ENCODE results near the gene PTCD2. TPM values are rescaled to one million over a fixed set of nuclear protein-coding genes. Genes with fewer than 3 reads are reported as not detected.
A peak's percentile ranks its signal among the peaks of the same experiment; 100 is the strongest.

The PTCD2 gene
- total RNA-seq, 1 donor from 2014 or later, result 9.4 TPM

GRCh38 chr5:72383726-72384125 lies 63.6 kb downstream of the PTCD2 start:
- no peak for DNase-seq (ENCODE audit: extremely low spot score, unreplicated experiment)
- Mint-ChIP-seq H3K4me3 (ENCODE audit: unreplicated experiment) (no peak overlapping the region), H3K9me3 (ENCODE audit: unreplicated experiment) (no peaks in the 10 kb centered on the region), H3K27me3 (ENCODE audit: unreplicated experiment) (no peaks in the 10 kb centered on the region), H3K4me1 (ENCODE audit: unreplicated experiment) (peaks cover 70% of the 10 kb centered on the region), H3K36me3 (ENCODE audit: unreplicated experiment) (no peaks in the 10 kb centered on the region), H3K27ac (ENCODE audit: unreplicated experiment) (peak overlapping the region; percentile 29)
- TF ChIP-seq CTCF (IDR thresholded peaks at IDR 0.05), result no peak

GRCh38 chr5:72386639-72387038 lies 66.5 kb downstream of the PTCD2 start:
- Mint-ChIP-seq H3K27ac (ENCODE audit: unreplicated experiment) (peak overlapping the region; percentile 68), H3K4me3 (ENCODE audit: unreplicated experiment) (no peak overlapping the region), H3K27me3 (ENCODE audit: unreplicated experiment) (no peaks in the 10 kb centered on the region), H3K9me3 (ENCODE audit: unreplicated experiment) (no peaks in the 10 kb centered on the region), H3K36me3 (ENCODE audit: unreplicated experiment) (no peaks in the 10 kb centered on the region), H3K4me1 (ENCODE audit: unreplicated experiment) (peaks cover 53% of the 10 kb centered on the region)
- DNase-seq (ENCODE audit: extremely low spot score, unreplicated experiment), result no peak
- TF ChIP-seq CTCF (IDR thresholded peaks at IDR 0.05), result no peak

- Mint-ChIP-seq H3K27me3 (ENCODE audit: unreplicated experiment) (no peaks in the 10 kb centered on the region), H3K27ac (ENCODE audit: unreplicated experiment) (peak overlapping the region; percentile 53), H3K9me3 (ENCODE audit: unreplicated experiment) (no peaks in the 10 kb centered on the region), H3K4me1 (ENCODE audit: unreplicated experiment) (peaks cover 64% of the 10 kb centered on the region), H3K4me3 (ENCODE audit: unreplicated experiment) (no peak overlapping the region), H3K36me3 (ENCODE audit: unreplicated experiment) (no peaks in the 10 kb centered on the region)
- DNase-seq (ENCODE audit: extremely low spot score, unreplicated experiment), result no peak
- TF ChIP-seq CTCF (IDR thresholded peaks at IDR 0.05), result no peak
Observed at GRCh38 chr5:72387985-72388384, 67.8 kb downstream of the PTCD2 start.

GRCh38 chr5:72388646-72389045 lies 68.5 kb downstream of the PTCD2 start:
- no peak for DNase-seq (ENCODE audit: extremely low spot score, unreplicated experiment)
- no peaks in the 10 kb centered on the region for H3K9me3 Mint-ChIP-seq (ENCODE audit: unreplicated experiment)
- peak overlapping the region; percentile 53 for H3K27ac Mint-ChIP-seq (ENCODE audit: unreplicated experiment)
- no peak for TF ChIP-seq CTCF (IDR thresholded peaks at IDR 0.05)
- H3K27me3 Mint-ChIP-seq (ENCODE audit: unreplicated experiment), result no peaks in the 10 kb centered on the region
- no peak overlapping the region for H3K4me3 Mint-ChIP-seq (ENCODE audit: unreplicated experiment)
- H3K36me3 Mint-ChIP-seq (ENCODE audit: unreplicated experiment), result no peaks in the 10 kb centered on the region
- H3K4me1 Mint-ChIP-seq (ENCODE audit: unreplicated experiment), result peaks cover 64% of the 10 kb centered on the region

GRCh38 chr5:72390836-72391235 lies 70.7 kb downstream of the PTCD2 start:
- Mint-ChIP-seq H3K4me3 (ENCODE audit: unreplicated experiment) (no peak overlapping the region), H3K36me3 (ENCODE audit: unreplicated experiment) (no peaks in the 10 kb centered on the region), H3K27me3 (ENCODE audit: unreplicated experiment) (no peaks in the 10 kb centered on the region), H3K4me1 (ENCODE audit: unreplicated experiment) (peaks cover 58% of the 10 kb centered on the region), H3K27ac (ENCODE audit: unreplicated experiment) (no peak overlapping the region), H3K9me3 (ENCODE audit: unreplicated experiment) (no peaks in the 10 kb centered on the region)
- TF ChIP-seq CTCF (IDR thresholded peaks at IDR 0.05), result no peak
- no peak for DNase-seq (ENCODE audit: extremely low spot score, unreplicated experiment)

All from osteocyte (in vitro differentiated cells).